ENCODE measurements around the gene HEY2.

The HEY2 gene

GRCh38 chr6:125742024-125742423, 7.4 kb upstream of the HEY2 start:
- no peak for TF ChIP-seq ISL1 (CRISPR knock-in tag; IDR thresholded peaks at IDR 0.05)
- TF ChIP-seq ZNF565 (CRISPR knock-in tag; conservative IDR thresholded peaks at IDR 0.05; ENCODE audit: low read depth) = no peak
- TF ChIP-seq ZNF70 (CRISPR knock-in tag; IDR thresholded peaks at IDR 0.05) = no peak
- TF ChIP-seq ZC3H10 (CRISPR knock-in tag; IDR thresholded peaks at IDR 0.05) = no peak
- no peak for TF ChIP-seq ZNF8 (CRISPR knock-in tag; IDR thresholded peaks at IDR 0.05)
- no peak for TF ChIP-seq ESRRG (CRISPR knock-in tag; IDR thresholded peaks at IDR 0.05)
- TF ChIP-seq BACH2 (CRISPR knock-in tag; IDR thresholded peaks at IDR 0.05; ENCODE audit: borderline replicate concordance) = no peak
- no peak for TF ChIP-seq TCF4 (CRISPR knock-in tag; IDR thresholded peaks at IDR 0.05; ENCODE audit: borderline replicate concordance)
- TF ChIP-seq, protein P1, sequence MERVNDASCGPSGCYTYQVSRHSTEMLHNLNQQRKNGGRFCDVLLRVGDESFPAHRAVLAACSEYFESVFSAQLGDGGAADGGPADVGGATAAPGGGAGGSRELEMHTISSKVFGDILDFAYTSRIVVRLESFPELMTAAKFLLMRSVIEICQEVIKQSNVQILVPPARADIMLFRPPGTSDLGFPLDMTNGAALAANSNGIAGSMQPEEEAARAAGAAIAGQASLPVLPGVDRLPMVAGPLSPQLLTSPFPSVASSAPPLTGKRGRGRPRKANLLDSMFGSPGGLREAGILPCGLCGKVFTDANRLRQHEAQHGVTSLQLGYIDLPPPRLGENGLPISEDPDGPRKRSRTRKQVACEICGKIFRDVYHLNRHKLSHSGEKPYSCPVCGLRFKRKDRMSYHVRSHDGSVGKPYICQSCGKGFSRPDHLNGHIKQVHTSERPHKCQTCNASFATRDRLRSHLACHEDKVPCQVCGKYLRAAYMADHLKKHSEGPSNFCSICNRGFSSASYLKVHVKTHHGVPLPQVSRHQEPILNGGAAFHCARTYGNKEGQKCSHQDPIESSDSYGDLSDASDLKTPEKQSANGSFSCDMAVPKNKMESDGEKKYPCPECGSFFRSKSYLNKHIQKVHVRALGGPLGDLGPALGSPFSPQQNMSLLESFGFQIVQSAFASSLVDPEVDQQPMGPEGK (CRISPR knock-in tag; IDR thresholded peaks at IDR 0.05; ENCODE audit: borderline replicate concordance) = no peak
- TF ChIP-seq GLIS3 (CRISPR knock-in tag; IDR thresholded peaks at IDR 0.05) = no peak
- TF ChIP-seq, protein P2, sequence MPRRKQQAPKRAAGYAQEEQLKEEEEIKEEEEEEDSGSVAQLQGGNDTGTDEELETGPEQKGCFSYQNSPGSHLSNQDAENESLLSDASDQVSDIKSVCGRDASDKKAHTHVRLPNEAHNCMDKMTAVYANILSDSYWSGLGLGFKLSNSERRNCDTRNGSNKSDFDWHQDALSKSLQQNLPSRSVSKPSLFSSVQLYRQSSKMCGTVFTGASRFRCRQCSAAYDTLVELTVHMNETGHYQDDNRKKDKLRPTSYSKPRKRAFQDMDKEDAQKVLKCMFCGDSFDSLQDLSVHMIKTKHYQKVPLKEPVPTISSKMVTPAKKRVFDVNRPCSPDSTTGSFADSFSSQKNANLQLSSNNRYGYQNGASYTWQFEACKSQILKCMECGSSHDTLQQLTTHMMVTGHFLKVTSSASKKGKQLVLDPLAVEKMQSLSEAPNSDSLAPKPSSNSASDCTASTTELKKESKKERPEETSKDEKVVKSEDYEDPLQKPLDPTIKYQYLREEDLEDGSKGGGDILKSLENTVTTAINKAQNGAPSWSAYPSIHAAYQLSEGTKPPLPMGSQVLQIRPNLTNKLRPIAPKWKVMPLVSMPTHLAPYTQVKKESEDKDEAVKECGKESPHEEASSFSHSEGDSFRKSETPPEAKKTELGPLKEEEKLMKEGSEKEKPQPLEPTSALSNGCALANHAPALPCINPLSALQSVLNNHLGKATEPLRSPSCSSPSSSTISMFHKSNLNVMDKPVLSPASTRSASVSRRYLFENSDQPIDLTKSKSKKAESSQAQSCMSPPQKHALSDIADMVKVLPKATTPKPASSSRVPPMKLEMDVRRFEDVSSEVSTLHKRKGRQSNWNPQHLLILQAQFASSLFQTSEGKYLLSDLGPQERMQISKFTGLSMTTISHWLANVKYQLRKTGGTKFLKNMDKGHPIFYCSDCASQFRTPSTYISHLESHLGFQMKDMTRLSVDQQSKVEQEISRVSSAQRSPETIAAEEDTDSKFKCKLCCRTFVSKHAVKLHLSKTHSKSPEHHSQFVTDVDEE (CRISPR knock-in tag; IDR thresholded peaks at IDR 0.05) = no peak
- no peak for TF ChIP-seq TOX (CRISPR knock-in tag; IDR thresholded peaks at IDR 0.05; ENCODE audit: borderline replicate concordance)
- TF ChIP-seq, protein P3, sequence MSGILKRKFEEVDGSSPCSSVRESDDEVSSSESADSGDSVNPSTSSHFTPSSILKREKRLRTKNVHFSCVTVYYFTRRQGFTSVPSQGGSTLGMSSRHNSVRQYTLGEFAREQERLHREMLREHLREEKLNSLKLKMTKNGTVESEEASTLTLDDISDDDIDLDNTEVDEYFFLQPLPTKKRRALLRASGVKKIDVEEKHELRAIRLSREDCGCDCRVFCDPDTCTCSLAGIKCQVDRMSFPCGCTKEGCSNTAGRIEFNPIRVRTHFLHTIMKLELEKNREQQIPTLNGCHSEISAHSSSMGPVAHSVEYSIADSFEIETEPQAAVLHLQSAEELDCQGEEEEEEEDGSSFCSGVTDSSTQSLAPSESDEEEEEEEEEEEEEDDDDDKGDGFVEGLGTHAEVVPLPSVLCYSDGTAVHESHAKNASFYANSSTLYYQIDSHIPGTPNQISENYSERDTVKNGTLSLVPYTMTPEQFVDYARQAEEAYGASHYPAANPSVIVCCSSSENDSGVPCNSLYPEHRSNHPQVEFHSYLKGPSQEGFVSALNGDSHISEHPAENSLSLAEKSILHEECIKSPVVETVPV (CRISPR knock-in tag; IDR thresholded peaks at IDR 0.05) = no peak
- TF ChIP-seq PPARA (CRISPR knock-in tag; IDR thresholded peaks at IDR 0.05; ENCODE audit: borderline replicate concordance) = no peak
- no peak for TF ChIP-seq ZFP30 (CRISPR knock-in tag; IDR thresholded peaks at IDR 0.05)
- no peak for TF ChIP-seq ARNTL (CRISPR knock-in tag; IDR thresholded peaks at IDR 0.05; ENCODE audit: borderline replicate concordance, low read depth)
- no peak for TF ChIP-seq POU6F1 (CRISPR knock-in tag; IDR thresholded peaks at IDR 0.05; ENCODE audit: borderline replicate concordance, low read depth)
- TF ChIP-seq SNAI2 (CRISPR knock-in tag; IDR thresholded peaks at IDR 0.05) = no peak
- TF ChIP-seq CSDC2 (CRISPR knock-in tag; IDR thresholded peaks at IDR 0.05) = no peak
- ATAC-seq = no peak

GRCh38 chr6:125742464-125743120, 6.8 kb upstream of the HEY2 start:
- TF ChIP-seq ZNF565 (CRISPR knock-in tag; conservative IDR thresholded peaks at IDR 0.05; ENCODE audit: low read depth) = no peak
- no peak for TF ChIP-seq ZC3H10 (CRISPR knock-in tag; IDR thresholded peaks at IDR 0.05)
- no peak for TF ChIP-seq ZNF70 (CRISPR knock-in tag; IDR thresholded peaks at IDR 0.05)
- TF ChIP-seq ISL1 (CRISPR knock-in tag; IDR thresholded peaks at IDR 0.05) = no peak
- TF ChIP-seq TCF4 (CRISPR knock-in tag; IDR thresholded peaks at IDR 0.05; ENCODE audit: borderline replicate concordance) = no peak
- TF ChIP-seq ZFP30 (CRISPR knock-in tag; IDR thresholded peaks at IDR 0.05) = no peak
- ATAC-seq = no peak

DNA sequence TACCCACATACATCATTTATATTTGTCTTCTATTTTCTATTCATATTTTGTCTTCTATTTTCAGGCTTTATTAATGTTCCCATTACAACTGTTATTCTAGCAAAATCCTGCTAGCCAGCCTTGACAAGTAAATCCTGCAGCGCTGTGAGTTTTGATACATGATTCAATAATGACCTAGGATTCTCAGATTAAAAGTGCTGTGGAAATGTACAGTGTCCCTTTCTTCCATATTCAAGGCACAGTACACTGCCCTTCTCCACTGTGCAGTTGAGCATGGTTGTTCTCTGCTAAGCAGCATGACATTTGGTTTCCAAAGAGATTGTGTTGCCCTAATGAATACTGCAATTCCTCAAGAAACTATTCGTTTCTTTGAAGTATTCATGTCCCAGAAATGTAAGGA, 5.8 kb upstream of the HEY2 start:
- no peak for ATAC-seq
- no peak for TF ChIP-seq GLIS3 (CRISPR knock-in tag; IDR thresholded peaks at IDR 0.05)
- TF ChIP-seq ISL1 (CRISPR knock-in tag; IDR thresholded peaks at IDR 0.05) = no peak
- no peak for TF ChIP-seq ESRRG (CRISPR knock-in tag; IDR thresholded peaks at IDR 0.05)
- TF ChIP-seq POU6F1 (CRISPR knock-in tag; IDR thresholded peaks at IDR 0.05; ENCODE audit: borderline replicate concordance, low read depth) = no peak
- TF ChIP-seq ZNF8 (CRISPR knock-in tag; IDR thresholded peaks at IDR 0.05) = no peak
- TF ChIP-seq ZC3H10 (CRISPR knock-in tag; IDR thresholded peaks at IDR 0.05) = no peak
- TF ChIP-seq ZFP3 (CRISPR knock-in tag; IDR thresholded peaks at IDR 0.05) = no peak
